ENCODE results near the gene HSPB9. TPM values are rescaled to one million over a fixed set of nuclear protein-coding genes. Genes with fewer than 3 reads are reported as not detected.
A peak's percentile ranks its signal among the peaks of the same experiment; 100 is the strongest.

HSPB9 gene
- total and polyA plus RNA-seq, 9 of the 15 experiments (the other 6 are each of a cell fraction or from before 2014, with no cell fraction given) = 0.04 to 0.16 (median 0.08) TPM; not detected in 3

GRCh38 chr17:42113293-42114069 is 9.1 kb upstream of the HSPB9 start:
- TF ChIP-seq XRCC5 (IDR thresholded peaks at IDR 0.05; ENCODE audit: low read depth, low read length) = no peak
- no peak for TF ChIP-seq NCOA1 (IDR thresholded peaks at IDR 0.05; ENCODE audit: low read depth)
- TF ChIP-seq NR2C1 (IDR thresholded peaks at IDR 0.05) = peak; percentile 60; the same call in 1 of the 2 replicates
- no peak for TF ChIP-seq NR2C1 (tag; IDR thresholded peaks at IDR 0.05)
- TF ChIP-seq ATF6 (CRISPR knock-in tag; IDR thresholded peaks at IDR 0.05) = no peak
- no peak for TF ChIP-seq RBM17 (IDR thresholded peaks at IDR 0.05; ENCODE audit: borderline replicate concordance, low read depth, low read length)
- TF ChIP-seq SAFB2 (IDR thresholded peaks at IDR 0.05; ENCODE audit: borderline replicate concordance, low read depth, low read length, severe bottlenecking) = no peak
- TF ChIP-seq MLX (CRISPR knock-in tag; conservative IDR thresholded peaks at IDR 0.05) = no peak
- peak; percentile 50; the same call in 1 of the 2 replicates for TF ChIP-seq ZBTB33 (CRISPR knock-in tag; IDR thresholded peaks at IDR 0.05)
- Histone ChIP-seq H3K4me1 (replicated peaks in 1 of 2; ENCODE audit: control insufficient read depth in 2 of 2, insufficient read depth in 2 of 2, low read length in 2 of 2) (peaks cover 5 to 51% of the 10 kb centered on the region in 2 experiments; a peak in 4 of 5 replicates), H3K4me3 (no peak overlapping the region), H3K79me2 (ENCODE audit: control insufficient read depth, insufficient read depth, low read length) (no peaks in the 10 kb centered on the region), H3K27ac (ENCODE audit: extremely low read depth, low read depth, low read length) (no peak overlapping the region), H3K36me3 (ENCODE audit: control insufficient read depth, insufficient read depth, low read length) (peaks cover 49% of the 10 kb centered on the region; the same call in 2 of the 3 replicates), H3K27me3 (ENCODE audit: control insufficient read depth in 2 of 2, insufficient read depth in 2 of 2, low read length in 2 of 2) (no peaks in the 10 kb centered on the region), H2AFZ (ENCODE audit: low read depth, low read length) (no peak overlapping the region), H3K9me3 (replicated peaks; ENCODE audit: control insufficient read depth, insufficient read depth, low read depth, low read length) (no peaks in the 10 kb centered on the region), H3K9me1 (ENCODE audit: control insufficient read depth, insufficient read depth, low read length) (no peaks in the 10 kb centered on the region), H3K4me2 (ENCODE audit: insufficient read depth, low read length) (no peak overlapping the region), H4K20me1 (replicated peaks; ENCODE audit: control insufficient read depth, insufficient read depth, low read length) (no peaks in the 10 kb centered on the region), H3K9ac (ENCODE audit: insufficient read depth in 1 of 2, low read depth in 2 of 2, low read length in 2 of 2) (peak overlapping the region in 1 of 2 experiments; percentile 67; a peak in 1 of 4 replicates)
- in situ Hi-C loops (cut with MboI) = loop anchor here (5.0 to 25.0 kb wide), 3 partner anchors 86 to 376 kb away; partner anchors contain the start of gene HAP1
- CTCF ChIA-PET (ENCODE audit: low intra/inter-chr PET ratio) = interaction anchor here (1.2 to 1.5 kb wide), 2 partner anchors 47 to 90 kb away, joined by 3 to 4 read pairs; no protein-coding TSS in a partner anchor
- no peak for ATAC-seq
- 90% methylated on average over 28 of the region's 28 CpGs for WGBS (ENCODE audit: insufficient coverage, low coverage, missing lambda C conversion rate)
- POLR2A ChIA-PET = interaction anchor here (0.7 to 1.9 kb wide), 6 partner anchors 13 to 152 kb away, joined by 3 to 7 read pairs (median 4); partner anchors contain the start of gene CNP
- FAIRE-seq = no peak
- BruUV-seq (replicated peaks) = TSS peak; percentile 75
- intact Hi-C loops (cut with micrococcal nuclease) = no loop called here
- no peak for DNase-seq (ENCODE audit: extremely low read depth in 1 of 4, low spot score in 3 of 4)
